ENCODE measurements around the gene LST1.

The LST1 gene

GRCh38 chr6:31544676-31545075 lies 41.4 kb upstream of the LST1 start:
- Histone ChIP-seq H3K4me2 (ENCODE audit: low read length) (peak overlapping the region; percentile 6; the same call in 1 of the 2 replicates), H4K20me1 (ENCODE audit: control insufficient read depth, insufficient read depth, low read depth, low read length) (peaks cover 13% of the 10 kb centered on the region; the same call in 1 of the 2 replicates), H3K4me3 (ENCODE audit: low read length) (no peak overlapping the region), H3K9me2 (replicated peaks; ENCODE audit: control insufficient read depth, low read length) (no peaks in the 10 kb centered on the region), H3K27me3 (ENCODE audit: control insufficient read depth, low read length) (no peaks in the 10 kb centered on the region), H3F3A (ENCODE audit: control insufficient read depth, insufficient read depth) (peaks cover 22% of the 10 kb centered on the region), H3K79me2 (ENCODE audit: control insufficient read depth, low read length) (peaks cover 50% of the 10 kb centered on the region), H3K4me1 (ENCODE audit: control insufficient read depth, low read length) (peaks cover 62% of the 10 kb centered on the region), H3K36me3 (ENCODE audit: control insufficient read depth, low read length) (peaks cover 43% of the 10 kb centered on the region), H3K27ac (ENCODE audit: low read depth, low read length) (no peak overlapping the region), H3K9me3 (ENCODE audit: control insufficient read depth, insufficient read depth, low read length) (no peaks in the 10 kb centered on the region)
- TF ChIP-seq EZH2phosphoT487 (IDR thresholded peaks at IDR 0.05; ENCODE audit: borderline replicate concordance, low read length) (no peak), CTCF (IDR thresholded peaks at IDR 0.05; ENCODE audit: low read depth, low read length, poor library complexity, severe bottlenecking) (no peak)

- Histone ChIP-seq H3K36me3 (ENCODE audit: control insufficient read depth, low read length) (peaks cover 38% of the 10 kb centered on the region), H3K79me2 (ENCODE audit: control insufficient read depth, low read length) (peaks cover 44% of the 10 kb centered on the region), H3F3A (ENCODE audit: control insufficient read depth, insufficient read depth) (peaks cover 22% of the 10 kb centered on the region), H3K4me1 (ENCODE audit: control insufficient read depth, low read length) (peaks cover 62% of the 10 kb centered on the region), H3K27ac (ENCODE audit: low read depth, low read length) (no peak overlapping the region), H3K9me2 (replicated peaks; ENCODE audit: control insufficient read depth, low read length) (no peaks in the 10 kb centered on the region), H3K9me3 (ENCODE audit: control insufficient read depth, insufficient read depth, low read length) (no peaks in the 10 kb centered on the region), H3K4me2 (ENCODE audit: low read length) (peak overlapping the region; percentile 6; the same call in 1 of the 2 replicates), H3K4me3 (ENCODE audit: low read length) (no peak overlapping the region), H4K20me1 (ENCODE audit: control insufficient read depth, insufficient read depth, low read depth, low read length) (peaks cover 7% of the 10 kb centered on the region; the same call in 1 of the 2 replicates), H3K27me3 (ENCODE audit: control insufficient read depth, low read length) (no peaks in the 10 kb centered on the region)
- TF ChIP-seq CTCF (IDR thresholded peaks at IDR 0.05; ENCODE audit: low read depth, low read length, poor library complexity, severe bottlenecking) (no peak), EZH2phosphoT487 (IDR thresholded peaks at IDR 0.05; ENCODE audit: borderline replicate concordance, low read length) (no peak)
These were observed 40.8 kb upstream of the LST1 start for GRCh38 chr6:31545291-31545690.

GRCh38 chr6:31546339-31546957 lies 39.6 kb upstream of the LST1 start, which contains the start of gene ATP6V1G2:
ATP6V1G2 (minus strand) TSS chr6:31546608; CDS start chr6:31546559, 49 bp downstream.
- Histone ChIP-seq H3K4me1 (ENCODE audit: control insufficient read depth, low read length) (peaks cover 65% of the 10 kb centered on the region), H3K9me3 (ENCODE audit: control insufficient read depth, insufficient read depth, low read length) (no peaks in the 10 kb centered on the region), H4K20me1 (ENCODE audit: control insufficient read depth, insufficient read depth, low read depth, low read length) (no peaks in the 10 kb centered on the region), H3K36me3 (ENCODE audit: control insufficient read depth, low read length) (peaks cover 31% of the 10 kb centered on the region), H3K79me2 (ENCODE audit: control insufficient read depth, low read length) (peaks cover 33% of the 10 kb centered on the region), H3K9me2 (replicated peaks; ENCODE audit: control insufficient read depth, low read length) (no peaks in the 10 kb centered on the region), H3K27me3 (ENCODE audit: control insufficient read depth, low read length) (no peaks in the 10 kb centered on the region), H3F3A (ENCODE audit: control insufficient read depth, insufficient read depth) (peaks cover 22% of the 10 kb centered on the region), H3K27ac (ENCODE audit: low read depth, low read length) (peak within 1 kb of the TSS; percentile 65), H3K4me2 (ENCODE audit: low read length) (peak within 1 kb of the TSS; percentile 95), H3K4me3 (ENCODE audit: low read length) (peak within 1 kb of the TSS; percentile 81)
- TF ChIP-seq EZH2phosphoT487 (IDR thresholded peaks at IDR 0.05; ENCODE audit: borderline replicate concordance, low read length): no peak
- TF ChIP-seq CTCF (IDR thresholded peaks at IDR 0.05; ENCODE audit: low read depth, low read length, poor library complexity, severe bottlenecking): peak; percentile 99
